Measurements from ENCODE around the gene TTC39C.

Gene TTC39C

DNA sequence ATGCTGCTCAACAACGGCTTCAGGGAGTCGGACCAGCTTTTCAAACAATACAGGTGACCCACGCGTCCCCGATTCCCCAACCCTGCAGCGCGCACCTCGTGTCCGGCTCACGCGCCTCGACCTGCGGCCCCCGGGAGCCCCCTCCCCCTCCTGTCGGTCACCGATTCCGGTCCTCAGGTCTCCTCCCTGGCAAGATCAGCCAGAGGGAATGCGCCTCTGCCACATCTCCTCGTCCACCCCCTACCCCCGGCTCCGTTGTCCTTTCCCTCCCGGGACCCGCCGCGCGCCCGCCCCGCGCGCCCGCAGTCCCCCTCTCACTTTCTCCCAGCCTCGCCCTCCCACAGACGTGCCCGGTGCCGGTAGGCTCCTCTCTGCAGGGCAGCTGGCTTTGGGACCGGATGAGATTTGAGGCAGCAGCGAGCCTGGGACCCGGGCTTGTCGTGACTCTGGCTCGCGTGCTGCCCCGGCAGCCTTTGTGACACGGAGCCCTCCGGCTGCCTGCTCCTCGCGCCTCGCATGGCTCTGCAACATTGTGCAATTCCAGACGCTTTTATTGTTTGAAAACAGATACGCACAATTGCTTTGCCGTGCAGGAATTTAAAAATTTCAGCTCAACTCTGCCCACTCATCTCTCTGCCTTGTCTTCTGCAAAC lies 558 bp downstream of the TTC39C start:
- peak overlapping the region; percentile 44 for H3K27ac ChIP-seq
- TF ChIP-seq, protein P1, sequence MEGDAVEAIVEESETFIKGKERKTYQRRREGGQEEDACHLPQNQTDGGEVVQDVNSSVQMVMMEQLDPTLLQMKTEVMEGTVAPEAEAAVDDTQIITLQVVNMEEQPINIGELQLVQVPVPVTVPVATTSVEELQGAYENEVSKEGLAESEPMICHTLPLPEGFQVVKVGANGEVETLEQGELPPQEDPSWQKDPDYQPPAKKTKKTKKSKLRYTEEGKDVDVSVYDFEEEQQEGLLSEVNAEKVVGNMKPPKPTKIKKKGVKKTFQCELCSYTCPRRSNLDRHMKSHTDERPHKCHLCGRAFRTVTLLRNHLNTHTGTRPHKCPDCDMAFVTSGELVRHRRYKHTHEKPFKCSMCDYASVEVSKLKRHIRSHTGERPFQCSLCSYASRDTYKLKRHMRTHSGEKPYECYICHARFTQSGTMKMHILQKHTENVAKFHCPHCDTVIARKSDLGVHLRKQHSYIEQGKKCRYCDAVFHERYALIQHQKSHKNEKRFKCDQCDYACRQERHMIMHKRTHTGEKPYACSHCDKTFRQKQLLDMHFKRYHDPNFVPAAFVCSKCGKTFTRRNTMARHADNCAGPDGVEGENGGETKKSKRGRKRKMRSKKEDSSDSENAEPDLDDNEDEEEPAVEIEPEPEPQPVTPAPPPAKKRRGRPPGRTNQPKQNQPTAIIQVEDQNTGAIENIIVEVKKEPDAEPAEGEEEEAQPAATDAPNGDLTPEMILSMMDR (IDR thresholded peaks at IDR 0.05) = no peak
- TF ChIP-seq ZFX (IDR thresholded peaks at IDR 0.05; ENCODE audit: borderline replicate concordance) = no peak

DNA sequence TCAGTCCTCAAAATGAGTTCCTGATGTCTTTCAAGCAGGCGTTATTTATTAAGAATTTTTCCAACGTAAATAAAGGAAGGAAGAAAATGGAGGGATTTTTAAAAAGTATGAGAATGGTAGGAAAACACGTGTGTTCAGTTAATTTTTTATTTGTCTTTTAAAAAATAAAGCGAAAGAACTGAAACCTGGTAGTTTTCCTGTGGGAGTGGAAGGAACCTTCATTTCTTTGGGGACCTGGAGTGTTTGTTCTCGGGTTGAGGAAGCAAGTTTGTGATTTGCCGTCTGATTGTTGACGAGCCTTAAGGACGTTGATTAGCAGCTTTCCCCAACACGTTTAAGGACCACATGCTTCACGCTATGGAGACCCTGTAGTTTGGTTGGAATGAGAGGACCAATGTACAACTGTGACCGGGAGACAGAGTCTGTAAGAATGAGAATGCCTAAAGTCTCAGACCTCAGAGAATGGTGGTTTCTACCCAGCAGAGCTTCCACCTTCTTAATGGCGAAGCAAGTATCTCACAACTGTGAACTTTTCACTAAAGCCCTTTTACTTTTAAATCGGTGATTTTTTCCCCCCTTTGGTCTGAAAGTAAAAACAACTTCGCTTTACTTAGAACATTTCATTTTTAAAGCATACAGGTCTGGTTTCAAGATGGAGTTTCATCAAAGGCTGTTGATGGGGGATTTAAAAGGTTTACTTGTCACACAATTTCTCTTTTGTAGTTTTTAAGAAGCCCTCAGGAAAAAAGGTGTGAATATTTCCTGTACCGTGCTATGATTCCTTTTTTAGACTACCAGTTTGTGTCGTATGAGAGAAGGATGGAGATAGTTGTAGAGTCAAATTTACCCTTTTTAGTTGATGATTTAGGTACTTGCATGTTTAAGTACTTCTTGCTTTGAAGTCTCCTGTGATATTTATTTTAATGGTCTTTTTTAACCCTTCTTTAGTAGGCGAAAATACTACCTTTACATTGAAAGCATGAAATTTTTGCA lies 1.4 kb downstream of the TTC39C start:
- no peak for TF ChIP-seq ZFX (IDR thresholded peaks at IDR 0.05; ENCODE audit: borderline replicate concordance)
- TF ChIP-seq, protein P1 (IDR thresholded peaks at IDR 0.05) = no peak
- H3K27ac ChIP-seq = no peak overlapping the region

DNA sequence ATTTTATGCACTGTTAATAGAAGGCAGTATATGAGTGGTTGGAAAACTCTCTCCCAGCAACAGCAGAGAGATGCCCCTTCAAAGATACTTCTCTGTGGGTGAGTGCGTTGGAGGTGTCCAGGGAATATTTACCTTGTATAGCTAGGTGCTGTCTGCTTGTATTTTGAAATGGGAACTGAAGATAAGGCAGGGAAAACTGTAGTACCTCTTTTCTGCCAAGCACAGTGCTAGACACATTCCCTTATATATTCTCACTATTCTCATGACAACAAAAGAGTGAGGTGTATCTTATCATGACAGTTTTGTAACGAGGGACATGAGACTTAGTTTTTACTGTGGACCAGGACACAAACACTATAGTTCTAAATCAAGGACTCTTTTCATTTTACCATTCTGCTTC lies 2.1 kb downstream of the TTC39C start:
- no peak overlapping the region for H3K27ac ChIP-seq
- TF ChIP-seq, protein P1 (IDR thresholded peaks at IDR 0.05) = peak; percentile 45; the same call in 1 of the 2 replicates
- no peak for TF ChIP-seq ZFX (IDR thresholded peaks at IDR 0.05; ENCODE audit: borderline replicate concordance)

DNA sequence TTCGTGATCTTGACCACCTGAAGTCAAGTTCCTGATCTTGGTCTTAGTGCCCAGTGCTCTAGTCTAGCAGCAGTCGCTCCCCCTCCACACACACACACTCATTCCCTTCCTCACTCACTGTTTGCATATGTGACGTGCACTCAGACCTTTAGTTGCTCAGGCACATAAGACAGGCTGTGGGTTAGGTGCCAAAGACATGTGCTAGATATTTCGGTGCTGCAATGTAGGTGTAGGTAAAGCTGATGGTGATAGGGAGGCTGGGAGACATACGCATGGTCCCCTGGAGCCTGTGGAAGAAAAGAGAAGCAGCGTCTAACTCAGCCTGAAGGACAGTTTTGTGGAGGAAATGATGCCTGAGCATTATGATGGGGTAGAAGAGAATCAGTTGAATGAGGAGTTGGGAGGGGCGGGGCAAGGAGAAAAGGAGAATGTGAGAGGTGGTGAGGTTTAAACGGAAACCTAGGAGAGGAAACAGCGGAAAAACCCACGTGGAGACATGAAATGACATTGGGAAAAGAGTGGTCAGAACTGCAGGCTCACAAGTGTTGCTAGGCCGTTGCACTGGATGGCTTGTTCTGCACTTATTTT lies 3.8 kb downstream of the TTC39C start:
- H3K27ac ChIP-seq = no peak overlapping the region
- TF ChIP-seq, protein P1 (IDR thresholded peaks at IDR 0.05) = no peak
- TF ChIP-seq ZFX (IDR thresholded peaks at IDR 0.05; ENCODE audit: borderline replicate concordance) = no peak

DNA sequence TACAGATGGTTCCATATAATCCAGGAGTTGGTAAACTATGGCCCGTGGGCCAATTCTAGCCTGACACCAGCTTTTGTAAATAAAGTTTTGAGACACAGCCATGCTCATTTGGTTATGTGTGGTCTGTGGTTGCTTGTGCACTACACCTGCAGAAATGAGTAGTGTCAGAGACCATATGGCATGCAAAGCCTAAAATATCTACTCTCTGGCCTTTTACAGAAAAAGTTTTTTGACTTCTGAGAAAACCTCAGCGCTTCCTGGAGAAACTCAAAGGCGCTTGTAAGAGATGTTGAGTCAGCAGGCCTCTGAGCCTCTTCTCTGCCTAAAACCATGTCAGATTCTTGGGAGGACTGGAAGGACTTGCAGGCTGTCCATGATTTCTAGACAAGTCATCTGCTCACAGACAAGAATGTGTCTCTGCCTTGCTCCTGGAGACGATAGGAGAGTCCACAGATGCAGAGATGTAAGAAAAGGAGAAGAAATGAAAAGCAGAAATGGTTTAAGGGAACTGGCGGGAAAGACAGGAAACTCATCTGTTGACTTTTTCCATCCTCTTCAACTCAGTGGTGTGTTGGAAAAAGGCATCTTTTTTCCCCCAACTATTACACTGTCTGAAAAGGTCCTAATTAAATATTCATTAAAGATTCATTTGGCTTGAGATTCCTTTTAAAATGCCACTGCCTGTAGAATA lies 5.2 kb downstream of the TTC39C start:
- no peak overlapping the region for H3K27ac ChIP-seq
- TF ChIP-seq, protein P1 (IDR thresholded peaks at IDR 0.05) = no peak
- no peak for TF ChIP-seq ZFX (IDR thresholded peaks at IDR 0.05; ENCODE audit: borderline replicate concordance)

DNA sequence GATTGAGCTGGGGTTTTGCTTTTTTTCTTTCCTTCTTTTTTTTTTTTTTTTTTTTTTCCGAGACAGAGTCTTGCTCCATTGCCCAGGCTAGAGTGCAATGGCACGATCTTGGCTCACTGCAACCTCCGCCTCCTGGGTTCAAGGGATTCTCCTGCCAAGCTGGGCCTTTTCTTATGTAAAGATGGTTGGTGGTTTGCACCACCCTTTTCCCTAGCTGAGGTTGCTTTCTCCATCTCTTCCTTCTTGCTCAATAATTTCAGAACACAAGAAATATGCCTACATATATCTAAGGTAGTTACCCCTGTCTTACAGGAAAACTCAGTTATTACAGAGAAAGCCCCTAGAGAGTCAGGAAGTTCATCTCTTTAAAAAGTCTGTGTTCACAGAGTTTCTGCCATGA lies 7.0 kb downstream of the TTC39C start:
- TF ChIP-seq ZFX (IDR thresholded peaks at IDR 0.05; ENCODE audit: borderline replicate concordance) = no peak
- TF ChIP-seq, protein P1 (IDR thresholded peaks at IDR 0.05) = no peak
- no peak overlapping the region for H3K27ac ChIP-seq

Data from 22Rv1 (cell line).